ENCODE results near the gene LYRM4.

Gene LYRM4

DNA sequence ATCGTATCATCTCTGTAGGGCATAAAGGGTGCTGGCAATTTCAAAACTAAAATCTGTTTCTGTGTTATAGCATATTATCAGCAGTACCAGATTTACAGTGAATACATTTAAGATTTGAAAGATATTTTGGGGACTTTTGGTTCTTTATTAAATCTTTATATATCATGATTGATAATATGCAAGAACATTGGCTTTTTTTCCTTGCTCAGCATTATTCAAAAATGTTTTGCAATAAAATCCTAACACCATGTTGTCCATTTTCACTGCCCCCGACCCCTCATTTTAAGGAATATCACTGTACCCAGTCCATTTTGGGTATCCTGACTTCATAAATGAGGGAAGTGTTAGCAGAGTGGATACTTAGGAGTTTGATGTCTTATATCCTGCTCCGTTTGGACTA is 16.8 kb upstream of the LYRM4 start:
- Histone ChIP-seq H4K20me1 (ENCODE audit: insufficient read depth) (no peaks in the 10 kb centered on the region), H3K27me3 (ENCODE audit: insufficient read depth, low read depth) (no peaks in the 10 kb centered on the region), H3K4me1 (ENCODE audit: low read depth, poor library complexity, severe bottlenecking) (peaks cover 12% of the 10 kb centered on the region), H3K36me3 (ENCODE audit: insufficient read depth) (no peaks in the 10 kb centered on the region), H3K79me2 (ENCODE audit: insufficient read depth, low read depth) (peaks cover 4% of the 10 kb centered on the region; the same call in 1 of the 2 replicates), H3K4me3 (IDR thresholded peaks at IDR 0.05; ENCODE audit: insufficient read depth, low read depth, low read length) (no peak overlapping the region), H3K27ac (no peak overlapping the region), H3K4me2 (no peak overlapping the region), H3K9ac (no peak overlapping the region), H2AFZ (ENCODE audit: low read depth) (no peak overlapping the region)
- TF ChIP-seq CTCF (conservative IDR thresholded peaks at IDR 0.05; ENCODE audit: low read depth, low read length) = no peak

DNA sequence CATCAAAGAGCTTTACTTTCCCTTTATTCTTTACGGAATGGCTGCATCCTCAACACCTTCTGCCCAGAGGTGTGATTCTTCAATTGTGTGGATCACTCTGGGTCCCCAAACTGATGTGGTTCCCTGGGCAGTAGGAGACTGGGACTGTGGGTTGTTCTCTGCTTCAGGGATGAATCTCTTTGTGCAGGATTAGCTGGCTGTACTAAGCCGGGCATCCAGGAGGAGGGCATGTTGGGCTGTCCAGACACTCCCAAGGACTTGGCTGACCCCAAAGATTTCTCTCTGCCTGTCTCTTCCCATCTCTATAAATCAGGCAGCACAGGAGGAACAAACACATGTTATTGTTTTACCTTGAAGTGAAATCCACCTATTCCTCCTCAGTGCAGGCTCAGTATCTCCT is 15.8 kb upstream of the LYRM4 start:
- H3K27me3 ChIP-seq (ENCODE audit: insufficient read depth, low read depth) = no peaks in the 10 kb centered on the region
- peaks cover 12% of the 10 kb centered on the region for H3K4me1 ChIP-seq (ENCODE audit: low read depth, poor library complexity, severe bottlenecking)
- no peaks in the 10 kb centered on the region for H3K36me3 ChIP-seq (ENCODE audit: insufficient read depth)
- no peak overlapping the region for H3K27ac ChIP-seq
- H3K4me3 ChIP-seq (IDR thresholded peaks at IDR 0.05; ENCODE audit: insufficient read depth, low read depth, low read length) = no peak overlapping the region
- H3K79me2 ChIP-seq (ENCODE audit: insufficient read depth, low read depth) = peaks cover 4% of the 10 kb centered on the region; the same call in 1 of the 2 replicates
- H2AFZ ChIP-seq (ENCODE audit: low read depth) = no peak overlapping the region
- no peaks in the 10 kb centered on the region for H4K20me1 ChIP-seq (ENCODE audit: insufficient read depth)
- TF ChIP-seq CTCF (conservative IDR thresholded peaks at IDR 0.05; ENCODE audit: low read depth, low read length) = no peak
- H3K4me2 ChIP-seq = no peak overlapping the region
- no peak overlapping the region for H3K9ac ChIP-seq

DNA sequence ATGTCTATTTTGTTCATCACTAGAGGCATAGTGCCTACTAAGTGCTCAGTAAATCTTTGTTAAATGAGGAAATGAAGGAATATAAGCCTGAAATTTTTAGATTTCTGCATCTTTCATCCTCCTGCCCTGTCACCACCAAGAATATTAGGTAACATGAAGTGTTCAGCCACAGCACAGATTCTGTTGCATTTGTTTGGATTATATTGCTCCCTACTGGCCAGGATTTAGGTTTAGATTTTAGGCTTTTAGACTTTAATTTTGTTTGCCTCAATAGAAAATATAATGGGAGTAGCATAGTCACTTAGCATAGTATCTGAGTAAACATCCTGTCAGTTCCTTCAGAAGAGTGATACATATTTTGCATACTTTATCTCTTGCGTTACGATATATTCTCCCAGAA is 14.7 kb upstream of the LYRM4 start:
- no peak for TF ChIP-seq CTCF (conservative IDR thresholded peaks at IDR 0.05; ENCODE audit: low read depth, low read length)
- Histone ChIP-seq H4K20me1 (ENCODE audit: insufficient read depth) (no peaks in the 10 kb centered on the region), H2AFZ (ENCODE audit: low read depth) (no peak overlapping the region), H3K4me2 (no peak overlapping the region), H3K36me3 (ENCODE audit: insufficient read depth) (no peaks in the 10 kb centered on the region), H3K4me1 (ENCODE audit: low read depth, poor library complexity, severe bottlenecking) (peaks cover 12% of the 10 kb centered on the region), H3K27me3 (ENCODE audit: insufficient read depth, low read depth) (no peaks in the 10 kb centered on the region), H3K79me2 (ENCODE audit: insufficient read depth, low read depth) (peaks cover 4% of the 10 kb centered on the region; the same call in 1 of the 2 replicates), H3K9ac (no peak overlapping the region), H3K27ac (no peak overlapping the region), H3K4me3 (IDR thresholded peaks at IDR 0.05; ENCODE audit: insufficient read depth, low read depth, low read length) (no peak overlapping the region)

GRCh38 chr6:5274231-5274630 is 13.5 kb upstream of the LYRM4 start:
- Histone ChIP-seq H3K9ac (no peak overlapping the region), H3K4me1 (ENCODE audit: low read depth, poor library complexity, severe bottlenecking) (peaks cover 12% of the 10 kb centered on the region), H3K36me3 (ENCODE audit: insufficient read depth) (no peaks in the 10 kb centered on the region), H3K79me2 (ENCODE audit: insufficient read depth, low read depth) (no peaks in the 10 kb centered on the region; the same call in 1 of the 2 replicates), H3K4me2 (no peak overlapping the region), H3K4me3 (IDR thresholded peaks at IDR 0.05; ENCODE audit: insufficient read depth, low read depth, low read length) (no peak overlapping the region), H4K20me1 (ENCODE audit: insufficient read depth) (no peaks in the 10 kb centered on the region), H3K27ac (no peak overlapping the region), H2AFZ (ENCODE audit: low read depth) (no peak overlapping the region), H3K27me3 (ENCODE audit: insufficient read depth, low read depth) (no peaks in the 10 kb centered on the region)
- TF ChIP-seq CTCF (conservative IDR thresholded peaks at IDR 0.05; ENCODE audit: low read depth, low read length) = no peak
